HuH-7 (cell line): Measurements from ENCODE around the gene TTC17.
A peak's percentile ranks its signal among the peaks of the same experiment; 100 is the strongest.
"Not testable (repeated sequence)": the region's sequence is repeated elsewhere in the genome, so short reads cannot be mapped to it uniquely, and the experiment has no call there.

ENCODE experiments used
- DNase-seq: peaks from one replicate; pipeline ENCODE4 v3.0.0; 2011; ENCODE audit warnings: low spot score

Gene TTC17, protein sequence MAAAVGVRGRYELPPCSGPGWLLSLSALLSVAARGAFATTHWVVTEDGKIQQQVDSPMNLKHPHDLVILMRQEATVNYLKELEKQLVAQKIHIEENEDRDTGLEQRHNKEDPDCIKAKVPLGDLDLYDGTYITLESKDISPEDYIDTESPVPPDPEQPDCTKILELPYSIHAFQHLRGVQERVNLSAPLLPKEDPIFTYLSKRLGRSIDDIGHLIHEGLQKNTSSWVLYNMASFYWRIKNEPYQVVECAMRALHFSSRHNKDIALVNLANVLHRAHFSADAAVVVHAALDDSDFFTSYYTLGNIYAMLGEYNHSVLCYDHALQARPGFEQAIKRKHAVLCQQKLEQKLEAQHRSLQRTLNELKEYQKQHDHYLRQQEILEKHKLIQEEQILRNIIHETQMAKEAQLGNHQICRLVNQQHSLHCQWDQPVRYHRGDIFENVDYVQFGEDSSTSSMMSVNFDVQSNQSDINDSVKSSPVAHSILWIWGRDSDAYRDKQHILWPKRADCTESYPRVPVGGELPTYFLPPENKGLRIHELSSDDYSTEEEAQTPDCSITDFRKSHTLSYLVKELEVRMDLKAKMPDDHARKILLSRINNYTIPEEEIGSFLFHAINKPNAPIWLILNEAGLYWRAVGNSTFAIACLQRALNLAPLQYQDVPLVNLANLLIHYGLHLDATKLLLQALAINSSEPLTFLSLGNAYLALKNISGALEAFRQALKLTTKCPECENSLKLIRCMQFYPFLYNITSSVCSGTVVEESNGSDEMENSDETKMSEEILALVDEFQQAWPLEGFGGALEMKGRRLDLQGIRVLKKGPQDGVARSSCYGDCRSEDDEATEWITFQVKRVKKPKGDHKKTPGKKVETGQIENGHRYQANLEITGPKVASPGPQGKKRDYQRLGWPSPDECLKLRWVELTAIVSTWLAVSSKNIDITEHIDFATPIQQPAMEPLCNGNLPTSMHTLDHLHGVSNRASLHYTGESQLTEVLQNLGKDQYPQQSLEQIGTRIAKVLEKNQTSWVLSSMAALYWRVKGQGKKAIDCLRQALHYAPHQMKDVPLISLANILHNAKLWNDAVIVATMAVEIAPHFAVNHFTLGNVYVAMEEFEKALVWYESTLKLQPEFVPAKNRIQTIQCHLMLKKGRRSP

GRCh38 chr11:43358801-43359421 is at the start of gene TTC17:
Gene TTC17, plus strand, starts transcription at chr11:43358920. Its CDS starts 35 bp downstream, at chr11:43358955.
- DNase-seq: peak; percentile 81

DNA sequence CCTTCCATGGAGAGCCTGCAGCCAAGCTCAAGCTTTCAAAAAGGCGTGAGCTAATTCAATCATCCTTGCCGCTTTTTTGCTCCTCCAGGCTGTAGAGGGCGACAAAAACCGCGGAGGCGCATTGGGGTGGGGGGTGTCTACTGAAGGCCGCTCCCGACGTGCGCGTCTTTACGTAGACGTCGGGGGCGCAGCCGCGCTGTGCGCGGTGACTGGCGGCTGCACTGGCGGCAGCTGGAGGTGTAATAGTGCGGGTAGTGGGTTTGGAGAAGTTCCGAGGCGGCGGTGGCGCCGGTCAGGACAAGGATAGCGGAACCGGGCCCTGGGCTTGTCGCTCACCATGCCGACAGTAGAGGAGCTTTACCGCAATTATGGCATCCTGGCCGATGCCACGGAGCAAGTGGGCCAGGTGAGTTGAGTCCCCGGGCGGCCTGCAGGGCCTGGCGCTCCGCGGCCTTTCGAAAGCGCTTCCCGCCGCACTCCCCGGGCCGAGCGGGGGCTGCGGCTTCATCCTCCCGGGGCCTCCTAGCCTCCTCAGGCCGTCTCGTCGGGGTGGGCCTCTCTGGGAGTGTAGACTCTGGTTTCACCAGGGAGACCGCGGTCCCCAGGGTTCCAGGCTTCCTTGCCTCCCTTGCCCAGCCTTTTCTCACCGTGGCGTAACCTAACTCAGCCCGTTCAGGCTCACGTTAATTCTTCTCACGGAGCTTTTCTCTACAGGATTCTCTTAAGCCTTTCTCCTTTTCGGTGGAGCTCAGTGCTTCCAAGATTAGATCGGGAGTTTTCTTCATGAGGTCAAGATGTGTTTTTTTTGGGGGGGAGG is 46.7 kb upstream of the TTC17 start, which contains the start of gene API5:
TSS of gene API5 (plus strand) at position 206 of the 817 bp plus-strand sequence. CDS start at position 338, 132 bp downstream.
- peak; percentile 77 for DNase-seq

DNA sequence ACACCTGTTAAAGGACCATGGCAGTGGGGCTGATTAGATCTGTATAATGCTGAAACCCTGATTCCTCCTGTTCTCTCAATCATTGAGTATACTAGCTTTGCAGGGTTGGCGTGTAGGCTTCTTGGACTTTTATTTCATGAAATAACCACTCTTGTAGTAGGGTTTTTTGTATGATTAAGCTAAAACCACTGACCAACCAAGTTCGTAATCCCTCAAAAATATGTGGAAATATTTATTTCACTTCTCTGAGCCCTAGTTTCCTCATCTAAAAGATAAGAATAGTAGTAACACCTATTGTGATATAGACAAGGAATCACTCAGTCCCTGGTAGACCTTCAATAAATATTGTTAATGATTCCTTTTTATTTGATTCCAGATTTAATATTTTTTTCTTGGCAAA is 42.8 kb upstream of the TTC17 start:
- no peak for DNase-seq

DNA sequence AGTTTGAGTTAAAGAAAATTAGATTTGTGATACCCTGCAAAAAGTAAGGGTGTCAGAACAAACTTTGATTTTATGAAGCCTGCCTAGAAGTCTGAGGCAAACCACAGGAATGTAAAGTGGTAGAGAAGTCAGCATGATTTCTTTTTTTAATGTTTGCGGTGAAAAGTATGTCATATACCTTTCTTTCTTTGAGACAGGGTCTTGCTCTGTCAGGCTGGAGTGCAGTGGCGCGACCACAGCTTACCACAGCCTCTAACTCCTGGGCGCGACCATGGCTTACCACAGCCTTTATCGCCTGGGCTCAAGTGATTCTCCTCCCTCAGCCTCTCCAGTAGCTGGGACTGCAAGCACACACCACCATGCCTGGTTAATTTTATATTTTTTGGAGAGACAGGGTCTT is 42.3 kb upstream of the TTC17 start:
- no peak for DNase-seq

GRCh38 chr11:43327987-43328386 is 30.7 kb upstream of the TTC17 start:
- DNase-seq: no peak

- no peak for DNase-seq
These were observed 30.2 kb upstream of the TTC17 start for GRCh38 chr11:43328482-43328881.

DNA sequence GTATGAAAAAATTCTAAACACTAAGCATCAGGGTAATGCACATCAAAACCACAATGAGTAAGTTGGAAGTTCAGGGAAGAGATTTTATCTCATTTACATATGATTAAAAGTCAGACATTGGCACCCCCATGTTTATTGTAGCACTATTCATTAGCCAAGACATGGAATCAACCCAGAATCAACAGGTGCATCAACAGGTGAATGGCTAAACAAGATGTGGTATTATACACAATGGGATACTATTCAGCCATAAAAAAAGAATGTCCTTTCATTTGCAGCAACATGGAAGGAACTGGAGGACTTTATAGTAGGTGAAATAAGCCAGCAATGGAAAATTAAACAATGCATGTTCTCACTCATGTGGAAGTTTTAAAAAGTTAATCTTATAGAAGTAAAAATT is 17.6 kb upstream of the TTC17 start:
- no peak for DNase-seq

DNA sequence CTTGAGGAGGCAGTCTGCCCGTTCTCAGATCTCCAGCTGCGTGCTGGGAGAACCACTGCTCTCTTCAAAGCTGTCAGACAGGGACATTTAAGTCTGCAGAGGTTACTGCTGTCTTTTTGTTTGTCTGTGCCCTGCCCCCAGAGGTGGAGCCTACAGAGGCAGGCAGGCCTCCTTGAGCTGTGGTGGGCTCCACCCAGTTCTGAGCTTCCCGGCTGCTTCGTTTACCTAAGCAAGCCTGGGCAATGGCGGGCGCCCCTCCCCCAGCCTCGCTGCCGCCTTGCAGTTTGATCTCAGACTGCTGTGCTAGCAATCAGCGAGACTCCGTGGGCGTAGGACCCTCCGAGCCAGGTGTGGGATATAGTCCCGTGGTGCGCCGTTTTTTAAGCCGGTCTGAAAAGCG is 7.3 kb upstream of the TTC17 start:
- DNase-seq: not testable (repeated sequence)

DNA sequence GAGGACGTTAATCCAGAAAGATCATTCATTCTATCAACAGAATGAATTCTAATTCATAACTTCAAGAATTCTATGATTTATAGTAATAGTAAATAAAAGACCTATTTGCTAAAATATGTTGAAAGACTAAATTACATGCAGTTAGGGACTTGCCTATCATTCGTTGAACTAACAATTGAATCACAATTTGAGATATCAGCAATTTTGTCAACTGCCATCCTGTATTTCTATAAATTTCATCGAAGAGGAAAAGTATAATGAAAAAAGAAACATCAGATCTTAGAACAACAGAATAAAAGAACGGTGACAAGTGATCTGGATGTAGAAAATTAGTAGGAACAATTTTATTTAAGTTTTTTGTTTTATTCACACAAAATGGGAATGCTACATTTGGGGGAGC is 4.4 kb upstream of the TTC17 start:
- DNase-seq: no peak

DNA sequence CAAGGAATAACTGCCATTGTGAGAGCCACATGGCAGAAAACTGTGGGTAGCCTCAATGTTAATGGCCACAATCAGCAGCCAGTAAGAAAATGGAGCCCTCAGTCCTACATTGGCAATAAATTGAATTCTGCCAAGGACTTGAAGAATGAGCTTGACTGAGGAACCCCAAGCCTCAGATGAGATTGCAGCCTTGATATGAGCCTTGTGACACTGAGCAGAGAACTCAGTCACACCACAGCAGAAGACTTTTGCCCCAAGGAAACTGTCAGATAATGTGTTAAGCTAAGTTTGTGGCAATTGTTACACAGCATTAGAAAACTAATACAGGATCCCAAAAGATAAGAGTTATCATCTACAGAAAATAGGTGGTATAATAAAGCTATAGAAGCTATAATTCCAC is 2.4 kb upstream of the TTC17 start:
- DNase-seq: no peak

DNA sequence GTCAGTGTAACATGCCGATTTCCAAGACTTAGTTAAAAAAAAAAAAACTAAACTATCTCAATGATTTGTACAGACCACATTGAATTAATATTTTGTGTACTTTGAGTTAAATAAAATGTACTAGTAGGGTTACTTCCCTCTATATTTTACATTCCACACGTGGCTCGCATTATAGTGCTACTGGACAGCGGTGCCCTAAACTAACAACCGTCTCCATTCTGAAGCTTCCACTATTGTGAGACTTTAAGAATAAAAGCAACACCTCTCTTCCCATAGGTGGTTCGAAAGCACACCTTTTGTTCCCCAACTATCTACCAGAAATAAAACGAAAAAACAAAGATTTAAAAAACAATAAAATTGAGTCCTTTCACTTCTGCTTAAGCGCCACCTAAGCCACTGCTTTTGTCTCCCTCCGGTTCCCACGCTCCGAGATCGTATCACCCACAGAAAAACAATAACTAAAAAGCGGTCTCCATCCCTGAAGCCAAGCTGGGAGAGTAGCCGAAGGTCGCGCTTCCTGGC is 380 bp upstream of the TTC17 start:
- DNase-seq: no peak

- DNase-seq: no peak
These were observed 700 bp downstream of the TTC17 start for GRCh38 chr11:43359422-43359818.

GRCh38 chr11:43360361-43361032 is 1.8 kb downstream of the TTC17 start:
- no peak for DNase-seq

- no peak for DNase-seq
These were observed 8.0 kb downstream of the TTC17 start for GRCh38 chr11:43366677-43367076.

DNA sequence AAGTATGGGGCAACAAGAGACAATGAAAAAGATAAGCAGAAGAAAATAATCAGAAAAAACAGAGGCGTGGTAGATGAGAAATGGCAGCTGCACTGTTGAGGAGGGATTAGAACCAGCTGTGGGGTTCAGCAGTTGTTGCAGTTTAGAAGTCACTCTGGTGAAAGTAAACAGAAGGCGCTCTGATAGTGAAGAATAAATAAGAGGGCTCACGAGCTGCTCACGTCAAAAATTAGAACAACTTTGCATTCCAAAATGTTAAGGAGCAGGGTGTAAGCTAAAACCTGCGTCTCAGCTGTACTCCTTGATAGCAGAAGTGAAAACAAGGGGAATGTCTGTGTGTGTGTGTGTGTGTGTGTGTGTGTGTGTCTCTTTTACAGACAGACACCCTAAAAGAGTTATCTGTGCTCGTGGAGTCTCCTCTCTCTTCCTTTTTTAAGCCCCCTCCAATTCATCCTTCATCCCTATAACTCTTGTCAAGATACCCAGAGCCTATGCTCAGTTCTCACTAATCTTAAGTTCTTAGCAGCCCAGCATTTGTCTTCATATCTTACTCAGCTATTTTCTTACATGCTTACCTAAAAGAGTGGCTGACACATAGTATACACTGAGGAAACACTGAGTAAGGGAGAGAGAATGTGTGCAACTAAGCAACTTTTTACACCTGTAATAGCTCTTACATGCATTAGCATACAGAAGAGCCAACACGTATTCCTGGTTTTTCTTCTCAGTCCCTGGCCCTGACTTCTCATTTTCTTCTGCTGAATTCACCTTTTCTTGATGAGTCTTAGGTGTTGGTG is 8.9 kb downstream of the TTC17 start:
- DNase-seq: no peak

DNA sequence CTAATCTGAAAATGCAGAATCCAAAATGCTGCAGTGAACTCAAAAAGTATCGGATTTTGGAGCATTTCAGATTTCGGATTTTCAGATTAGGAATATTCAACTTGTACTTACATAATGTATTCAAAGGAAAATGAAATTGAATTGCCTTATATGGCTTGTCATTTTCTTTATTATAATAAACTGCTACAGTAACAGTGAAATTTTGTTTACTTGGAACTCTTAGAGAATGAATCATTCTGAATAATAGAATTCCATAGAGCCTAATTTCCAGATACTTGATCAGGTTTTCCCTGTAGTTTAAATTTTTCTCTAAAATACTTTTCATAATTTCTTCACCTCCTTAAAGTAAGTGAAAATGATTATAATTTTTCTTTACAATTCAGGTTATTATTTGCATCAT is 17.3 kb downstream of the TTC17 start:
- no peak for DNase-seq

DNA sequence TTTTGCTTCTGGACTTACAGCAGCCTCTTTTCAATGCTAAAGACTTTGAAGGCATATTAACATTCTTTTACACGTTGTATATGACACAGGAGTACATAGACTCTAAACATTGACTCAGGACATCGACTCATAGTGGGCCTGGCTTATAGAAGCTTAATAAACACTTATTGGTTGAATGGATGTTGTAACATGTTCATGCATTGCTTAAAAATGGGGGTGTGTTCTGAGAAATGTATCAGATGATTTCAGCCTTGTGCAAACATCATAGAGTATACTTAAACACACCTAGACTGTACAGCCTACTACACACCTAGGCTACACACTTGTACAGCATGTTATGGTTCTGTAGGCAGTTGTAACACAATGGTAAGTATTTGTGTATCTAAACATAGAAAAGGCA is 17.9 kb downstream of the TTC17 start:
- no peak for DNase-seq

- no peak for DNase-seq
These were observed 18.7 kb downstream of the TTC17 start for GRCh38 chr11:43377389-43377788.

DNA sequence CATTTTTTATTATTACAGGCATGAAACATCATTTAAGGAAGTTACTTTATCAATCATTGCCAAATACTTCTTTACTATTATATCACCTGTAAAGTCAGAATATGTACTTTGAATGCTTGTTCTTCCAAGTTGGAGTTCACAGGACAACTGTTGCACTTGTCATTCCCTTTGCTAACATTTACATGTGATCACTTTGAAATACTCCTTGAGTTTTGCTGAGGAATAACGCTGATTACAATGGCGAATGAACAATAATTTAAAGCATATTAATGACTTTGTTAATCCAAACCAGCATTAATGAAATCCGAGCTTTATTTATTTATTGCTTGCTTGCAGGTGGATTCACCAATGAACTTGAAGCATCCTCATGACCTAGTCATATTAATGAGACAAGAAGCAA is 20.2 kb downstream of the TTC17 start:
- DNase-seq: no peak

DNA sequence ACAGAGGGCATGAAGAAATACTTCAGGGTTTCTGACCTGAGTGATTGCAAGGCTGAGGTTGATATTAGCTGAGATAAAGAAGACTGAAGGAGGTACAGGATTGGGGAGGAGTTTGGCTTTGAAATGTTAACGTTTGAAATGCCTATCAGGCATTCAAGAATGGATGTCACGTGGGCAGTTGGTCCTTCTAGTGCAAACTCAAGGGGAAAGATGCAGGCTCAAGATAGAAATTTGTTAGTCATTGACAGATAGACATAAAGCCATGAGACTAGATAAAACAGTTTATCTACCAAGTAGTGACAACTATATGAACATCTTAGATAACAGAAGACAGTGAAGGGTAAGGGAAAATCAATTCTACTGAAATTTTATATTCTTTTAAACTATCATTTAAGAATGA is 23.1 kb downstream of the TTC17 start:
- DNase-seq: no peak
